NCI-H187 treated with DMSO at 0.1 percent for 48 hours (cell line): ENCODE results near the gene LRRC9.
A peak's percentile ranks its signal among the peaks of the same experiment; 100 is the strongest.
"Not testable (repeated sequence)": the region's sequence is repeated elsewhere in the genome, so short reads cannot be mapped to it uniquely, and the experiment has no call there.

Source experiments
- DNase-seq: peaks from one replicate; lab custom pipeline; 2025; lab: John Stamatoyannopoulos, UW

The LRRC9 gene

GRCh38 chr14:60064491-60065072 lies 144.6 kb downstream of the LRRC9 start:
- DNase-seq: no peak

- no peak for DNase-seq
Measured at GRCh38 chr14:60067882-60068281, 147.9 kb downstream of the LRRC9 start.

GRCh38 chr14:60079723-60080122 lies 159.8 kb downstream of the LRRC9 start:
- no peak for DNase-seq

GRCh38 chr14:60085085-60085484 lies 165.1 kb downstream of the LRRC9 start:
- no peak for DNase-seq

GRCh38 chr14:60085693-60086092 lies 165.7 kb downstream of the LRRC9 start:
- DNase-seq: no peak

- DNase-seq: no peak
Measured at GRCh38 chr14:60087668-60088067, 167.7 kb downstream of the LRRC9 start.

GRCh38 chr14:60089221-60089620 lies 169.3 kb downstream of the LRRC9 start:
- no peak for DNase-seq

GRCh38 chr14:60090864-60091519 lies 171.0 kb downstream of the LRRC9 start:
- peak; percentile 10 for DNase-seq

- peak; percentile 94 for DNase-seq
Measured at GRCh38 chr14:60091550-60092525, 171.9 kb downstream of the LRRC9 start, which contains the start of gene PCNX4. PCNX4 (plus strand) TSS chr14:60091923; CDS start chr14:60107639, 15,716 bp downstream.

GRCh38 chr14:60092526-60092920 lies 172.6 kb downstream of the LRRC9 start:
- no peak for DNase-seq

GRCh38 chr14:60093080-60093479 lies 173.1 kb downstream of the LRRC9 start:
- no peak for DNase-seq

GRCh38 chr14:60093606-60094005 lies 173.7 kb downstream of the LRRC9 start:
- DNase-seq: no peak

GRCh38 chr14:60094306-60094897 lies 174.5 kb downstream of the LRRC9 start:
- no peak for DNase-seq

- DNase-seq: no peak
Measured at GRCh38 chr14:60095231-60095630, 175.3 kb downstream of the LRRC9 start.

GRCh38 chr14:60095781-60096450 lies 176.0 kb downstream of the LRRC9 start:
- no peak for DNase-seq

GRCh38 chr14:60097974-60098373 lies 178.0 kb downstream of the LRRC9 start:
- no peak for DNase-seq

GRCh38 chr14:60099855-60100254 lies 179.9 kb downstream of the LRRC9 start:
- DNase-seq: not testable (repeated sequence)

GRCh38 chr14:60101786-60102185 lies 181.8 kb downstream of the LRRC9 start:
- no peak for DNase-seq

GRCh38 chr14:60102389-60102788 lies 182.4 kb downstream of the LRRC9 start:
- no peak for DNase-seq

- DNase-seq: no peak
Measured at GRCh38 chr14:60106339-60106738, 186.4 kb downstream of the LRRC9 start.

- no peak for DNase-seq
Measured at GRCh38 chr14:60107477-60107876, 187.5 kb downstream of the LRRC9 start.

GRCh38 chr14:60111732-60112131 lies 191.8 kb downstream of the LRRC9 start:
- no peak for DNase-seq
